Ishikawa (cell line): Measurements from ENCODE around the gene PFKM.

Experiments
- CREB1 ChIP-seq: IDR thresholded peaks from 2 replicates; pipeline ENCODE4 v1.6.1; 2012; ENCODE audit warnings: low read depth
- FOXM1 ChIP-seq: IDR thresholded peaks from 2 replicates; pipeline ENCODE4 v1.6.1; 2012; ENCODE audit warnings: low read depth, borderline replicate concordance
- MAX ChIP-seq: IDR thresholded peaks from 2 replicates; pipeline ENCODE4 v1.6.1; 2012
- RAD21 ChIP-seq: IDR thresholded peaks from 2 replicates; pipeline ENCODE4 v1.6.1; 2012; ENCODE audit warnings: low read depth
- ZBTB7A ChIP-seq: IDR thresholded peaks from 2 replicates; pipeline ENCODE4 v1.6.1; 2012; ENCODE audit warnings: low read depth

GRCh38 chr12:48182631-48183030 is 63.5 kb downstream of the PFKM start:
- TF ChIP-seq FOXM1 (no peak), RAD21 (no peak), ZBTB7A (no peak), CREB1 (no peak), MAX (no peak)
